ENCODE results near the gene KLF11. TPM values are rescaled to one million over a fixed set of nuclear protein-coding genes. Genes with fewer than 3 reads are reported as not detected.
"Not testable (repeated sequence)": the region's sequence is repeated elsewhere in the genome, so short reads cannot be mapped to it uniquely, and the experiment has no call there.

KLF11 gene
- total and polyA plus RNA-seq, 2 donors (not counting 3 experiments of a cell fraction or from before 2014, with no cell fraction given) = 10.5 to 11.3 TPM

DNA sequence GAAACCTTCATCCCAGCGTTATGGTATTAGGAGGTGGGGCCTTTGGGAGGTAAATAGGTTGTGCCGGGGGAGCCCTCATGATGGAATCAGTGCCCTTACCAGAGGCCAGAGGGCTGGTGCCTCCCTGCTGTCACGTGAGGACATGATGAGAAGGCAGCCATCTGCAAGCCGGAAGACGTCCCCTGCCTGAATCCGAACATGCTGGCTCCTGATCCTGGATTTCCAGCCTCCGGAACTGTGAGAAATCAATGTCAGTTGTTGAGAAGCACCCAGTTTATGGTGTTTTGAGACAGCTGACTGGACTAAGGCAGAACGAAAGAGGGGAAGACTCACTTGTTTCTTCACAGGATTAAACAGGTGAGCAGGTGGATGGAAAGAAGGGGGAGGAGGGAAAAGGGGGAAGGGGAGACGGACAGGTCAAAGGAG, 13.0 kb upstream of the KLF11 start:
- H2AFZ ChIP-seq (ENCODE audit: low read depth, low read length) = peak overlapping the region; percentile 46
- no peaks in the 10 kb centered on the region for H4K20me1 ChIP-seq (replicated peaks; ENCODE audit: control insufficient read depth, extremely low read depth, insufficient read depth, low read length)
- no peak overlapping the region for H3K9ac ChIP-seq (replicated peaks; ENCODE audit: extremely low read depth, insufficient read depth, low read length)
- no peak for TF ChIP-seq POLR2A (IDR thresholded peaks at IDR 0.05; ENCODE audit: low read depth, low read length)
- TF ChIP-seq FOS (IDR thresholded peaks at IDR 0.05; ENCODE audit: borderline replicate concordance, insufficient read depth, low read length) = no peak
- TF ChIP-seq, protein P1, sequence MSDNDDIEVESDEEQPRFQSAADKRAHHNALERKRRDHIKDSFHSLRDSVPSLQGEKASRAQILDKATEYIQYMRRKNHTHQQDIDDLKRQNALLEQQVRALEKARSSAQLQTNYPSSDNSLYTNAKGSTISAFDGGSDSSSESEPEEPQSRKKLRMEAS (IDR thresholded peaks at IDR 0.05; ENCODE audit: insufficient read depth, insufficient read length) = no peak
- TF ChIP-seq EZH2 (IDR thresholded peaks at IDR 0.05; ENCODE audit: borderline replicate concordance, low read depth, low read length, severe bottlenecking) = no peak
- no peak for TF ChIP-seq JUN (IDR thresholded peaks at IDR 0.05; ENCODE audit: borderline replicate concordance, insufficient read depth, insufficient read length, low read depth)
- TF ChIP-seq, protein P2, sequence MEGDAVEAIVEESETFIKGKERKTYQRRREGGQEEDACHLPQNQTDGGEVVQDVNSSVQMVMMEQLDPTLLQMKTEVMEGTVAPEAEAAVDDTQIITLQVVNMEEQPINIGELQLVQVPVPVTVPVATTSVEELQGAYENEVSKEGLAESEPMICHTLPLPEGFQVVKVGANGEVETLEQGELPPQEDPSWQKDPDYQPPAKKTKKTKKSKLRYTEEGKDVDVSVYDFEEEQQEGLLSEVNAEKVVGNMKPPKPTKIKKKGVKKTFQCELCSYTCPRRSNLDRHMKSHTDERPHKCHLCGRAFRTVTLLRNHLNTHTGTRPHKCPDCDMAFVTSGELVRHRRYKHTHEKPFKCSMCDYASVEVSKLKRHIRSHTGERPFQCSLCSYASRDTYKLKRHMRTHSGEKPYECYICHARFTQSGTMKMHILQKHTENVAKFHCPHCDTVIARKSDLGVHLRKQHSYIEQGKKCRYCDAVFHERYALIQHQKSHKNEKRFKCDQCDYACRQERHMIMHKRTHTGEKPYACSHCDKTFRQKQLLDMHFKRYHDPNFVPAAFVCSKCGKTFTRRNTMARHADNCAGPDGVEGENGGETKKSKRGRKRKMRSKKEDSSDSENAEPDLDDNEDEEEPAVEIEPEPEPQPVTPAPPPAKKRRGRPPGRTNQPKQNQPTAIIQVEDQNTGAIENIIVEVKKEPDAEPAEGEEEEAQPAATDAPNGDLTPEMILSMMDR (IDR thresholded peaks at IDR 0.05; ENCODE audit: extremely low read depth in 1 of 2, insufficient read depth in 1 of 2, low read depth in 1 of 2, low read length in 2 of 2) = no peak
- no peak for TF ChIP-seq GATA2 (IDR thresholded peaks at IDR 0.05; ENCODE audit: insufficient read depth, insufficient read length, low read depth, low read length)
- TF ChIP-seq MYC (IDR thresholded peaks at IDR 0.05; ENCODE audit: low read depth, low read length) = no peak
- no peak for TF ChIP-seq POLR2AphosphoS5 (IDR thresholded peaks at IDR 0.05; ENCODE audit: insufficient read depth, low read depth, low read length)
- dilution Hi-C loops (cut with MboI; ENCODE audit: extremely low pct_ligation_motif_present, low sequenced_read_pairs) (no loop called here), intact Hi-C loops (cut with micrococcal nuclease) (no loop called here)
- no peaks in the 10 kb centered on the region for H3K9me1 ChIP-seq (replicated peaks; ENCODE audit: control insufficient read depth, extremely low read depth, insufficient read depth, low read length)
- no peaks in the 10 kb centered on the region for H3K27me3 ChIP-seq (ENCODE audit: control insufficient read depth in 2 of 2, insufficient read depth in 2 of 2, low read length in 2 of 2)
- H3K9me3 ChIP-seq (replicated peaks; ENCODE audit: control insufficient read depth, insufficient read depth, low read length) = no peaks in the 10 kb centered on the region
- CTCF ChIA-PET = interaction anchor here (1.6 to 16.1 kb wide), 3 partner anchors 13 to 217 kb away, joined by 4 to 151 read pairs (median 37); no protein-coding TSS in a partner anchor
- no peak for DNase-seq (ENCODE audit: low read depth, low spot score)
- H3K4me1 ChIP-seq (ENCODE audit: control insufficient read depth, extremely low read depth, insufficient read depth, low read length) = peaks cover 7% of the 10 kb centered on the region
- POLR2A ChIA-PET = no interaction called here
- H3K79me2 ChIP-seq (ENCODE audit: control insufficient read depth, insufficient read depth, low read length) = no peaks in the 10 kb centered on the region
- H3K4me2 ChIP-seq (ENCODE audit: insufficient read depth, low read length) = no peak overlapping the region
- BruUV-seq (replicated peaks) = no TSS peak
- no peak overlapping the region for H3K27ac ChIP-seq (ENCODE audit: insufficient read depth, low read depth, low read length)
- no peak overlapping the region for H3K4me3 ChIP-seq (replicated peaks in 1 of 3; ENCODE audit: insufficient read depth in 1 of 3, low read depth in 1 of 3, low read length in 3 of 3)
- no peaks in the 10 kb centered on the region for H3K36me3 ChIP-seq (ENCODE audit: control insufficient read depth in 2 of 2, extremely low read depth in 1 of 2, insufficient read depth in 2 of 2, low read length in 2 of 2)
- no peak for FAIRE-seq

GRCh38 chr2:10030798-10031197, 12.6 kb upstream of the KLF11 start:
- dilution Hi-C loops (cut with MboI; ENCODE audit: extremely low pct_ligation_motif_present, low sequenced_read_pairs); H3K4me3 ChIP-seq (replicated peaks in 1 of 3; ENCODE audit: insufficient read depth in 1 of 3, low read depth in 1 of 3, low read length in 3 of 3); H3K27ac ChIP-seq (ENCODE audit: insufficient read depth, low read depth, low read length); H3K4me1 ChIP-seq (ENCODE audit: control insufficient read depth, extremely low read depth, insufficient read depth, low read length); DNase-seq (ENCODE audit: low read depth, low spot score); H3K79me2 ChIP-seq (ENCODE audit: control insufficient read depth, insufficient read depth, low read length); H3K27me3 ChIP-seq (ENCODE audit: control insufficient read depth in 2 of 2, insufficient read depth in 2 of 2, low read length in 2 of 2); H2AFZ ChIP-seq (ENCODE audit: low read depth, low read length); BruUV-seq (replicated peaks); H3K9me3 ChIP-seq (replicated peaks; ENCODE audit: control insufficient read depth, insufficient read depth, low read length); H3K9ac ChIP-seq (replicated peaks; ENCODE audit: extremely low read depth, insufficient read depth, low read length); FAIRE-seq; POLR2A ChIA-PET; intact Hi-C loops (cut with micrococcal nuclease); H4K20me1 ChIP-seq (replicated peaks; ENCODE audit: control insufficient read depth, extremely low read depth, insufficient read depth, low read length); H3K9me1 ChIP-seq (replicated peaks; ENCODE audit: control insufficient read depth, extremely low read depth, insufficient read depth, low read length); H3K36me3 ChIP-seq (ENCODE audit: control insufficient read depth in 2 of 2, extremely low read depth in 1 of 2, insufficient read depth in 2 of 2, low read length in 2 of 2); H3K4me2 ChIP-seq (ENCODE audit: insufficient read depth, low read length): not testable (repeated sequence)
- CTCF ChIA-PET = interaction anchor here (1.6 to 16.1 kb wide), 3 partner anchors 13 to 217 kb away, joined by 4 to 151 read pairs (median 37); no protein-coding TSS in a partner anchor

Data from endothelial cell of umbilical vein (primary cell).